Panc1 (cell line): ENCODE results near the gene SLC27A2.

Experiments
- CTCF ChIP-seq: fragments of 450-650 bp; IDR thresholded peaks from 2 replicates; pipeline ENCODE4 v1.5.1; 2017; ENCODE audit warnings: mild to moderate bottlenecking
- POLR2AphosphoS5 ChIP-seq: IDR thresholded peaks from 2 replicates; pipeline ENCODE4 v1.6.1; 2012; ENCODE audit warnings: mild to moderate bottlenecking, low read depth, low read length, moderate library complexity
- REST ChIP-seq, 2 experiments: IDR thresholded peaks; 2 replicates each; pipeline ENCODE4 v1.6.1; 2011 to 2012; ENCODE audit warnings: low read depth in 2 of 2, control low read depth in 1 of 2, low read length in 1 of 2, mild to moderate bottlenecking in 1 of 2, moderate library complexity in 1 of 2; ENCODE audit not compliant: insufficient read depth in 1 of 2
- SIN3A ChIP-seq: IDR thresholded peaks from 2 replicates; pipeline ENCODE4 v1.6.1; 2012; ENCODE audit warnings: low read depth, mild to moderate bottlenecking, low read length, moderate library complexity, borderline replicate concordance; ENCODE audit not compliant: insufficient read depth
- TCF7L2 ChIP-seq: IDR thresholded peaks from 2 replicates; pipeline ENCODE4 v1.6.1; 2011; ENCODE audit warnings: mild to moderate bottlenecking, low read depth, low read length, inconsistent platforms

GRCh38 chr15:50244153-50244552, 62.2 kb downstream of the SLC27A2 start:
- TF ChIP-seq CTCF (no peak), REST (IDR thresholded peaks at IDR 0.05; ENCODE audit: insufficient read depth in 1 of 2, low read depth in 2 of 2, low read length in 1 of 2) (no peak), POLR2AphosphoS5 (no peak), TCF7L2 (no peak), SIN3A (no peak)
